AG20443 (cell line): ENCODE data around the gene CRELD2.

ENCODE experiments used
- DNase-seq: peaks from one replicate; pipeline ENCODE4 v3.0.0; 2012; ENCODE audit warnings: low spot score, mixed read lengths

CRELD2 gene

DNA sequence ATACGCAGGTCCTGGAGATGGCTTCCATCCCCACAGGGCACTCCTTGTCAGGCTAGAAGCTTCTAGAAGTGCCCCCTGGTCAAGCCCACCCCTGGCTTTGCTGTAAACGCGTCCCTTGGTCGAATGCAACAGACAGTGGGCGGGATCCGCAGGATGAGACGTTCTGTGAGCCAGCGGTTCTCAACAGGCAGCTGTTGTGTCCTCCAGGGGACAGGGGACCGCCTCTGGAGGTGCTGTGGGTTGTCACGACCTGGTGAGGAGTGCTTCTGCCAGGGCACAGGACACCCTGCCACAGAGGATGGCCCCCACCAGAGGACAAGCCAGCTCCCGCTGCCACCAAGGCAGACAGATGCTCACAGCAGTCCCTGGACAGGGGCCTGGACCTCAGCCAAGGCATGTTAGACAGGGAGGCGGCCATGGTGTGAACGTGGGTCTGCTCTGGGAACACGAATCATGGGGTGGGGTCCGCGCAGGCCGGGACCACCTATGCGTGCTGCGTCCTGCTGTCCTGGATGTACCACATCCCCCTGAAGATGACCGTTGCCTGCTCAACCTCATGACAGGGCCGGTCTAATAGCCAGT is 11.7 kb downstream of the CRELD2 start:
- DNase-seq: no peak

GRCh38 chr22:49930596-49931412 is 12.4 kb downstream of the CRELD2 start:
- DNase-seq: peak; percentile 72

DNA sequence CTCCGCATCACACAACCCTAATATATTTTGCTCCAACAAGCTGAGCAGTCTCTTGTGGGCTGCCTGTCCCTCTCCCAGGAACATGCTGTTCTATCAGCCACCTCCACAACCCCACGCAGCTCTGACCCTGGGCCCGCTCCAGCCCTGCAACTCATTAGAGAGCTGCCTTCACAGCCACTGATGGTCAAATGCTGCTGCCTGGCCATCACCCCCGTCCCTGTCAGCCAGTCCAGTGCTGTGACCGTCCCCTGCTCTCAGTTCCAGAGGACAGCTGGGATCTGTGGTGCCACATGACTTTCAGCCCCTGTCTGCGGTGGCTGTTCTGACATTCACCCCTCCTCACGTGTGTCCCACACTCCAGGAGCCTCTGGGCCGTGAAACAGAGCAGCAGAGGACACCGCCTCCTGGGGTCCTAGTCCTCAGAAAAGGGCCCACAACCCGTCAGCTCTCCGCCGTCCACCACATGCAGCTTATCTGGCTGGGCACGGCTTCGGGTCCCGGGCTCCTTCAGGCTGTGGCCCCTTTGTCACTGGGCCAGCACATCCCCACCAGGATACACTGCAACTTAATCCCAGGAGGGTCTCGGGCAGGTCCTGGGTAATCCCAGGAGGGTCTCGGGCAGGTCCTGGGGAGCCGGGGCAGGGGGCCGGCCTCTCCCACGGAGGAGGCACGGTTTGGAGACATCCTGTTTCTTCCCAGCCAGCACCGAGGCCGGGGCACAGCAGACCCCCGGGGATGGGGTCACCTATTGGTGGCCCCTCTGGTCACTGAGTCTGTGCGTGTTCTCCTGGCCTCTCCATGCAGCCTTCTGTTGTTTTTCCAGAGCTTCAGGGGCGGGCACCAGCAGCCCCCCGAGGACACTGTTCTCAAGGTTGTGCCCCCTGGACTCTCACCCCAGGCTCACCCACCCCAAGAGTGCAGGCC is 15.1 kb downstream of the CRELD2 start:
- DNase-seq: no peak

DNA sequence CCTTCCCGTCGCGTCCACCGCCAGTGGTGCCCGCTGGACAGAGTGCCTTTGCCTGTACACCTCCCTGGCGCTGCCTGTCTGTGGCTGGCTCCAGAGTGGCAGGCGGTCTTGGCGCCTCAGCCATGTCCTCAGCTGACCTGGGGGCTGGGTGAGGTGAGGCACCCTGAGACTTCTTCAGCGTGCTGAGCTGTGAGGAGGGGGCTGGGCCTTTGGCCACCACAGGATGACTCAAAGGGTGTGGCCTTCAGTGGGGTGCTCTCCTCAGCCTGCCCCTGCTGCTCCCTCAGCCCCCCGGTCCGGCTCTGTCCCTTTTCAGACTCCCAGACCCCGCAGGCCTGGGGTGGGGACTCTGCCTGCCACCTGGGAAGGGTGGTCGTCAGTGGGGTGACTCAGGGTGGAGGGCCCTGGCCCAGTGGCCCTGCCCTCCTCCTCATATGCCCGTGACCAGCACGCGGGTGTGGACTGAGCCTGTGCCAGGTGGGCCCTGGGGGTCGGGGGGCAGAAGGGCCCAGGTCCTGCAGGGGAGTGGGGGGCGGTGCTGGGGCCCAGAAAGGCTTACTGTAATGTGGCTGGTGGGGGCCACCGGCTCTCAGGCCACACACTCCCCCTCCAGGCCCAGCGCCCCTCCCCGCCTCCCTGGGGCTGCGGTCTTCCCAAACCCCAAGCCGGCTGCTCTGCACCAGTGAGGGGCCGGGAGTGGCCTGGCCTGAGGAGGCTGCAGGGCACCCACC is 15.9 kb downstream of the CRELD2 start:
- DNase-seq: no peak

GRCh38 chr22:49934891-49935557 is 16.6 kb downstream of the CRELD2 start:
- peak; percentile 88 for DNase-seq

DNA sequence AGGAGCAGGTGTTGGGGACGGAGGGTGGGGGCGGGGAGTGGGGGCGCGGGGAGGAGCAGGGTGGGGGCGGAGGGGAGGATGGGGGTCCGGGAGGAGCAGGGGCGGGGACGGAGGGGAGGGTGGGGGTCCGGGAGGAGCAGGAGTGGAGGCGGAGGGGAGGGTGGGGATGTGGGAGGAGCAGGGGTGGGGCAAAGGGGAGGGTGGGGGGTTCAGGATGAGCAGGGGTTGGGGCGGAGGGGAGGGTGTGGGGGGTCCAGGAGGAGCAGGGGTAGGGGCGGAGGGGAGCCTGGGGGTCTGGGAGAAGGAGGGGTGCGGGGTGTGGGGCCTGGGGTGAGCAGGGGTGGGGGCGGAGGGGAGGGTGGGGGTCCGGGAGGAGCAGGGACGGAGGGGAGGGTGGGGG is 17.1 kb downstream of the CRELD2 start:
- DNase-seq: no peak

DNA sequence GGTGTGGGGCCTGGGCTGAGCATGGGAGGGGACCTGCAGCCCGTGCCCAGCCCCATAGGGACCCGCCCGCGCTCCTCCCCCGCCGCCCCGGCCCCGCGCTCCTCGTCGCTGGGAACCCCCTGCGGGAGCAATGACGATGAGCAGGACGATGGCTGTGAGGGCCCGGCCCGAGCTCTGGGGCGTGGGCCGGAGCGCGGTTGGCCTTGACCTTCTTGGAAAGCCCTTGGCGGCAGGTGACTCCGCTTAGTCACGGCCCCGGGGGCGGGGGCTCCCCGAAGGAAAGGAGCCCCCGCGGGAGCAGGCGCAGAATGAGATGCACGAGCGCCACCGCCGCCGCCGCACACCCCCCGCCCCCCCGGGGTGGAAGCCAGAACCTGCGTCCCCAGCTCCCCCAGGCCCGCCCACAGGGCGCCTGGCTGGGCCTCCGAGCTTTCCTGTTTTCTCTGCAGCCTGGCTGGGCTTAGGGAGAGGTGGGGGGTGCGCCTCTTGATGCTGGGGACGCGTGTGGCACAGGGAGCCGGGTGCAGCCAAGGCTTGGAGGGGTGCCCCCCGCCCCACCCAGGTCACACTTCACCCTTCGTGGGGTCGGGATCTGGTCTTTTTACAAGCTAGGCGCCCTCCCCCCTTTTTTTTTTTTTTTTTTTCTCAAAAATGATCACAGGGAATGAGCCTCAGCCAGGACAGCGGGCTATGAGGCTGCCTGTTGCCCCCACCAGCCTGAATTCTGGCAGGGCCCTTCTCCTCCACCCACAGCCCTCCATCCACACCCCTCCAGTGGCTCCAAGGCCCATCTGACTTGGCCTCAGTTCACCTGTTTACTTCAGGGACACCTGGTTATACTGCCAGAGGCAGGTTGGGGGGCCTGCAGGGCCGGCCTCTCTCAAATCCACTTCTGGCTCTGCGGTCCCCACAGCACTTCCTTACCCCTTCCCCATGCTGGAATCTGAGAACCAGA is 17.9 kb downstream of the CRELD2 start:
- peak; percentile 82 for DNase-seq

GRCh38 chr22:49936973-49937757 is 18.7 kb downstream of the CRELD2 start:
- DNase-seq: no peak

DNA sequence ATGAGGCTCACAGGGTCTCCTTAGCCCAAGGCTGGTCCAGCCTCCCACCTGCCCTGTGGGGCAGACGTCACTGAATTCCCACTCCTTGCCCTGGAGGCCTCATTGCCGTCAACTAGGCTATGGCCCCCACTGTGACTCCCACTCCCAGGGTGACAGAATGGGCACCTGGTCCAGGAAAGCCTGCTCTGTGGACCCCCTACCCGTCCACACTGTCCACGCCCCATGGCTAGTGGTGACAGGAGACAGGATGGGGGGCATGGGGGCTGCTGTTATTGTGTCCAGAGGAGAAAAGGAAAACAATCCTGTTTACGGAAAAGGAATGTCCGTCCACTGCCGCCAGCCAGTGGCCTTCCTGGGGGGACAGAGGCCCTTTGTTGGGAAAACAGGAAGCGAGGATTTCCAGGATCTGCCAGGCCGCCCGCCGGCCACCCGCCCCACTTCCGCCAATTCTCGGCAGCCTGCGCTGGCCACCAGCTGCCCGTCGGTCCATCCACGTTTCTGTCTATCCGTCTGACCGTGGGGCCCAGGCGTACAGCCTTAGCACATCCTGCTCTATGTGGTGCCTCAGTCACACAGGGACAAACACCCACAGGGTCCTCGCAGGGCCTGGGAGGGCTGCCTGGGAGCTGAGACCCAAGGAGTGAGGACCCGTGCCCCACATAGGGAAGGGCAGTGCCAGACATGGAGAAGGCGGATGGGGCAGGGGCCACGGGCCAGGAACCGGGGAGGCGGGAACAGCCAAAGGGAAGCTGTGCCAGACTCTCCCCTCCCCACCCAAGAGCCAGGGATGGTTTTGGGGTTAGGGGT is 19.5 kb downstream of the CRELD2 start:
- DNase-seq: no peak

DNA sequence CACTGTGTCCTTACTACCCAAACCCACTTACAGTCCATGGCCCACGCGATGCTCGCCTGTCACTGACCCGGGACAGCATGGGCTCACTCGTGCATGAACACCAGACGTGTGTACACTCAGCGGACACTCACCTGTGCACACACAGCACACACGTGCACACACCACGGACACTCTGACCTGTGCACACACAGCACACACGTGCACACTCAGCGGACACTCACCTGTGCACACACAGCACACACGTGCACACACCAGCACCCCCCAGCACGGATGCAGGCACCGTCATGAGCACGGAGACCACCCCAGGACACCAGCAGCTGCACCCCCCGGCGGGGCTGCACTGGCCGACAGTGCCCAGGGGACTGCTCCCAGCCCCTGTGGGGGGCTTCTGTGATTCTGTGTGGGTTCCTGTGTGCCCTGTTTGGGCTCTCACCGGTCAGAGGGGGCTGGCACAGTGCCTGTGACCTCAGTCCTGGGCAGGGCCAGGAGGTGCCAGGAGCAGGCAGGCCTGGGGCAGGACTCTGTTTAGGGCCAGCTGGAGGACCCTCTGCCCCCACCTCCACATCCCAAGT is 20.2 kb downstream of the CRELD2 start:
- DNase-seq: no peak

GRCh38 chr22:49941507-49942316 is 23.3 kb downstream of the CRELD2 start:
- no peak for DNase-seq

DNA sequence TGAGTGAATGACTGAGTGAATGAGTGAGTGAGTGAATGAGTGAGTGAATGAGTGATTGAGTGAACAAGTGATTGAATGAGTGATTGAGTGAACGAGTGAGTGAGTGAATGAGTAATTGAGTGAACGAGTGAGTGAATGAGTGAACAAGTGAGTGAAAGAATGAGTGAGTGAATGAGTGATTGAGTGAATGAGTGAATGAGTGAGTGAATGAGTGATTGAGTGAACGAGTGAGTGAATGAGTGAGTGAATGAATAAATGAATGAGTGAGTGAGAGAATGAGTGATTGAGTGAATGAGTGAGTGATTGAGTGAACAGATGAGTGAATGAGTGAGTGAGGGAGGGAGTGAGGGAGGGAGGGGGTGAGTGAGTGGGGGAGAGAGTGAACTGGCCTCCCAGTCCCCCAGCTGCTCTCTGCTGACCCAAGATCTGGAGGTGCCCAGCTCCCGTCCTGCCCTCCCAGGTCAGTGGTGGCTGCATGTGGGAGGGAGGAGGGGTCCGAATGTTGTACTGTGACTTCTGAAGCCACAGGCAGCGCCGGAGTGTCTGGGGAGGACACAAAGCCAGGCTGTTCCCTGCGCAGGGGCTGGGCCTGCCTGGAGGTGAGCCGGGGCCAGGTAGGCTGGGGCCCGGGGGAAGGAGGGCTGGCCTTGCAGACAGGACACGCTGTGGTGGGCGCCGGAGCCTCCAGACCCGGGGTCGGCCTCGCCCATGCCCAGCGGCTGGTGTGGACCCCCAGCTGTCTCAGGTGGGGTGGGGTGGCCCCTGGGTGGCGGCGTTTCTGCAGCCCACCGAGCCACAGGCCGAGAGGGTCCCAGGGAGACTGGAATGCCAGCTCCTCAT is 24.4 kb downstream of the CRELD2 start:
- DNase-seq: no peak

DNA sequence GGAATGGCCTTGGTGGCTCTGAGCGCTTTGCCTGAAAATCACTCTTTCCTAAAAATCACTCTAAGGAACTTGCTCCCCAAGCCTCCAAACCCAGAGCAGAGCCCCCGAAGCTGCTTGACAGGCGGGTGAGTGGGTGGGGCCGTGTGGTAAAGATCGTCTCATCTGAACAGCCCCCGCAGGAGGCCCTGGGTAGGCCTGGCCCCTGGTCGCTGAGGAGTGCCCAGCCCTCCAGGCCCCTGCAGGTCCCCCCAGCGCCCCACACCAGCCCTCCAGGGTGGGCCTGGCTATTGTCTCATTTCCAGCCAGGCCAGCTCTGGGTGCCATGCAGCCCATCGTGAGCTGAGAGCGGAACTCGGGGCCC is 25.0 kb downstream of the CRELD2 start:
- no peak for DNase-seq

DNA sequence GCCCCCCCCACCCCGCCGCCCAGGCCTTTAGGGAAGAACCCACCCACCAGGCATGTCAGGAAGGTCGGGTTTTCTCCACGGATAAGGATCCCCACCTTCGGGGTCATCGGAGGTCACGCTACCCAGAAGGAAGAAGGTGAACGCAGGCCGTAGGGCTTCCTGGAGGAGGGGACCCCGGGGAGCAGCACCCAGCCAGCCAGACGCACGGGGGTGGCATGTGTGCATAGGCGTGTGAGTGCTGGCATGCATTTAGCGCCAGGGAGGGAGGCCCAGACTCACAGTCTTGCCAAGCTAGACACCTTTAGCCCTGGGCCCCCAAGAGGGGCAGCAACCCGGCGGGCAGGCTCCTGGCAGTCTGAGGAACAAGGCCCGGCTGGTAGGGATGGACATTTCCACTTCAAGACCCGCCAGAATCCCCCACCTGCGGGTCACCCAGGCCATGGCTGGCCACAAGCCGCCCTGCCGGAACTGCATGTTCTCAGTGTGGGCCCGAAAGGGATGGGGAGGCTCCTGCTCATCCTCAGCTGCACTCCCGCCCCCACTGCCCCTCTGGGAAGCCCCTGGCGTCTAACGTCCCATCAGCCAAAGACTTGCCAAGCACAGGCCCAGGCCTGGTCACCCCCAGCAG is 25.5 kb downstream of the CRELD2 start:
- DNase-seq: no peak

DNA sequence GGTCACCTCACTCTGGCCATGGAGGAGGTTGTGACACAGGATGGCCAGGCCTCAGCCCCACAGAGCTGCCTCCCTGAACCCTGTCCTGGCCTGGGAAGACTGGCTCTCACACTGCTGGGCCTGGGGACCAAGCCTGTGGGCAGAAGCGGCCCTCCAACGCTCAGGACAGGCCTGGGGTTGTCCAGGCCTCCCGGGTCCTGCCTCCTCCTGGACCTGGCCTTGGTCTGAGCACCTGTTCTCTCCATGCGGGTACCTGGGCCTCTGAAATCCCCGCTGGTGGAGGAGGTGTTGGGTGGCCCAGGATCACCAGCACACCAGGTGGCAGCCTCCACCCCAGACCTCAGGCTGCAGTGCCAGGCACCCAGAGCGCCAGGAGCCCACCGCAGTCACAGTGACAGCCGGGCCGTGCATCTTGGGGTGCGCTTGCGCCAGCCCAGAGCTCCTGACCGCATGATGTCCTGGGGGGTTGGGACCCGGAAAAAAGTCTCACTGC is 26.0 kb downstream of the CRELD2 start:
- no peak for DNase-seq
